GM12865 (cell line): ENCODE measurements around the gene PDHA1.

Experiments used
- DNase-seq: peaks from one replicate; pipeline ENCODE4 v3.0.0; 2010; ENCODE audit warnings: low read depth
- H3K4me3 ChIP-seq: 2 replicates; pipeline ENCODE4 v1.5.1; 2011; ENCODE audit warnings: mild to moderate bottlenecking, low read depth, low read length, control low read depth
- TF ChIP-seq, protein P1 (sequence below): IDR thresholded peaks from 2 replicates; pipeline ENCODE4 v1.5.1; 2011; ENCODE audit warnings: low read length, control low read depth, low read depth, inconsistent platforms; ENCODE audit not compliant: insufficient read depth; ENCODE audit errors: missing control alignments

The PDHA1 gene

GRCh38 chrX:19342331-19342906, 1.3 kb upstream of the PDHA1 start:
- TF ChIP-seq, protein P1, sequence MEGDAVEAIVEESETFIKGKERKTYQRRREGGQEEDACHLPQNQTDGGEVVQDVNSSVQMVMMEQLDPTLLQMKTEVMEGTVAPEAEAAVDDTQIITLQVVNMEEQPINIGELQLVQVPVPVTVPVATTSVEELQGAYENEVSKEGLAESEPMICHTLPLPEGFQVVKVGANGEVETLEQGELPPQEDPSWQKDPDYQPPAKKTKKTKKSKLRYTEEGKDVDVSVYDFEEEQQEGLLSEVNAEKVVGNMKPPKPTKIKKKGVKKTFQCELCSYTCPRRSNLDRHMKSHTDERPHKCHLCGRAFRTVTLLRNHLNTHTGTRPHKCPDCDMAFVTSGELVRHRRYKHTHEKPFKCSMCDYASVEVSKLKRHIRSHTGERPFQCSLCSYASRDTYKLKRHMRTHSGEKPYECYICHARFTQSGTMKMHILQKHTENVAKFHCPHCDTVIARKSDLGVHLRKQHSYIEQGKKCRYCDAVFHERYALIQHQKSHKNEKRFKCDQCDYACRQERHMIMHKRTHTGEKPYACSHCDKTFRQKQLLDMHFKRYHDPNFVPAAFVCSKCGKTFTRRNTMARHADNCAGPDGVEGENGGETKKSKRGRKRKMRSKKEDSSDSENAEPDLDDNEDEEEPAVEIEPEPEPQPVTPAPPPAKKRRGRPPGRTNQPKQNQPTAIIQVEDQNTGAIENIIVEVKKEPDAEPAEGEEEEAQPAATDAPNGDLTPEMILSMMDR: no peak
- no peak for DNase-seq
- H3K4me3 ChIP-seq: no peak overlapping the region

- DNase-seq: no peak
- TF ChIP-seq, protein P1: no peak
- peak overlapping the region; percentile 65 for H3K4me3 ChIP-seq
These were observed 617 bp upstream of the PDHA1 start for GRCh38 chrX:19343085-19343534.

GRCh38 chrX:19344661-19345060, 934 bp downstream of the PDHA1 start:
- peak overlapping the region; percentile 85 for H3K4me3 ChIP-seq
- TF ChIP-seq, protein P1: no peak
- DNase-seq: no peak

DNA sequence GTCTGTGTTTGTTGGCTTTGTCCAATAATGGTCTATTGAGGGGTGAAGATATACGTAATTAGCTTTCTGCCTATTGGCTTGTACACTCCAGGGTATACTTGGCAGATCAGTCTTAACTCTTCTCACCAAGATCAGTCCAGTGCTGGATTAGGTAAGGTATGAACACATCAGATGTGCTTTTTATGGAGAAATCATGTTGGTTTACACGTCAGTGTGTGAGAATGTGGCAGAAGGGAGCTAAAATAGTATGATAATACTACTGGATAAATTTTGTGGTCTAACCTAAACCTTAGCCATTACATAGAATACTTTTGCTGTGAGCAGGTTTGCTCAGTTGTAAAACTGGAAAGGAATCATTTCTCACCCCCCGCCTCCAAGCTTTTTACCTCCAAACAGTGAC, 4.2 kb downstream of the PDHA1 start:
- DNase-seq: no peak
- TF ChIP-seq, protein P1: no peak
- H3K4me3 ChIP-seq: no peak overlapping the region

DNA sequence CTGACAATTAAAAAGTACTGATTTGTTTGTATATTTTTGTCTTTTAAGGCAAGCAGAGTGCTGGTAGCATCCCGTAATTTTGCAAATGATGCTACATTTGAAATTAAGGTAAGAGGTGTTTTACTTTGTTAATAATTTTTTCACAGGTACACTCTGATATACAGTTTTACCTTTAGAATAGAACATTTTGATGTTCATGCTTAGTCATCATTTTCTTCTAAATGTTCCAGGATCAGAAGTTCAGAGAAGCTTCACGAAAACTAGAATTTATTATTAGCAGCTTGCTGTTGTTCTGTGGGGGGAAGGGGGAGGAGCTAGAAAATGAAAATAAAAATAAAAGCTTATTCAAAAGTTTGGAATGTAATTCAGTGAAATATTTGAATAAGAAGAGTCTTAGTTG, 5.5 kb downstream of the PDHA1 start:
- TF ChIP-seq, protein P1: no peak
- DNase-seq: no peak
- no peak overlapping the region for H3K4me3 ChIP-seq

- no peak overlapping the region for H3K4me3 ChIP-seq
- TF ChIP-seq, protein P1: no peak
- DNase-seq: peak; percentile 56
These were observed 7.2 kb downstream of the PDHA1 start for GRCh38 chrX:19350941-19351384.

DNA sequence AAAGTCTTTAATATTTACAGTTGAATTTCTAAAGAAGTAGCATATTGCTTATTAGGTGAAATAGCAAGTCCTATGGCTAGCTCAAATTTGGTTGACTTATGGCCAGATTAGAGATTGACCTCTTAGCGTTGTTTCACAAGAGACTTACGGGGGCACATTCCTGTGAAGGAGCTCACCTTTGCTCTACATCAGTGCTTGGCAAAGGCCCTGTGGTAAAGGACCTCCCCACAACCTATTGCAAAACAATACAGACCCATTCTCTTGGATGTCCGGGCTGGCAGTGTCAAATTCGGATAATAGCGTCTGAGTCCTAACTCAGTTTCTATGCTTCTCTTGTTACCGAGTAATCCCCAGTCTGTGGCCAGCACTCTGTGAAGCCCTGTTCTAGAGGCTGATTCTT, 10.9 kb downstream of the PDHA1 start:
- DNase-seq: no peak
- H3K4me3 ChIP-seq: no peak overlapping the region
- TF ChIP-seq, protein P1: no peak
